HG02571 (cell line): ENCODE measurements around the gene TP63.
A peak's percentile ranks its signal among the peaks of the same experiment; 100 is the strongest.
"Not testable (repeated sequence)": the region's sequence is repeated elsewhere in the genome, so short reads cannot be mapped to it uniquely, and the experiment has no call there.

Experiments
- ATAC-seq: cut with Tn5 transposase; IDR thresholded peaks from one replicate; pipeline ENCODE4 v1.9.1; 2021; ENCODE audit warnings: mild to moderate bottlenecking, moderate library complexity; ENCODE audit not compliant: unreplicated experiment

The TP63 gene

DNA sequence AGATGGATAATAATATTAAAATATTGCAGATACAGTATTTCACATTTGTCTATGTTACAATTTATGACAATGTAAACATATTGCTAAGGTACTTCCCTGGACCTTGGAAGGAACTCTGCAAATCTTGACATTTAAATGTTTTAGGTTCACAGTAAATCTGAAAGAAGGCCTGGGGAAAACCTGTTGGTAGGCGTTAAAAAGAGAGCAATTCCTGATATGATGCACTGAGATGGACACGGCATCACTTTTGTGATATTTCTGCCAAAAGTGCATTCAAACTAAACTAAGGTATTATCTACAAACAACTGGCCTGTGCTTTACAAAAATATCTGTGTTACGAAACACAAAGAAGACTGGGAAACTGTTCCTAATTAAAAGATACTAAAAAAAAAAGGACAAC is 6.1 kb upstream of the TP63 start:
- ATAC-seq = no peak

DNA sequence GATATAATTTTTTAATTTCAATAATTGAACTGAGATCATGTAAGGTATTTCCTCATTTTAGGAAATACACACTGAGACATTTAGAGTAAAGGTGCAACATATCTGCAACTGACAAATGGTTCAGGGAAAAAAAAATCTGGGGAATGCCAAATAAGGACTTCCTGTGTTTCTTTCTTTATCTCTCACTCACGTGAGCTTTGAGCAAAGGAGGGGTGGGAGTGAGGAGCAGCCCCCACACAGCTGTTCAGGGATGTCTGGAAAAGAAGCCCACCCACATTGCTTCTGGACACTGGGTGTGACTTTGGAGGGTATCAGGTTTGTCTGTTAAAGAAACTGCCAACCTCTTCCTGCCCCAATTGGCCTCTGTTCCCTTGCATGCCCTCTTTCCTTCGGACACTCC is 5.6 kb upstream of the TP63 start:
- ATAC-seq = no peak

DNA sequence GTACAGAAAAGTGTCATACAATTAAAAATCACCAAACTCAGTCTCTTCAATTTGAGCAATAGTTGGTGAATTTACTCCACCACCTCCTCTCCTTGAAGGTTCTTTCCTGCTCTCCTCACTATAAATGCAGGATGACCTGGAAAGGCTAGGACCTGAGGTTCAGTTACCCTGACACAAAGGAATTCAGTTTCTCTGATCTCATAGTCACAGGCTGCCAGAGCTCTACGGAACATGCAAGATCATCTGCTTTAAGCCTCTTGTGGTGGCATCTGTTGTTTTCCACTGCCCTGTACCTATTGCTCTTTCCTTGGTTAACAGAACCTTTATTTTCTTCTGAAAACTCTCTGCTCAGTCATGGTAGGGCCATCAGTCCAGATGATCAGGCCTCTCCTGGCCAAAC is 4.9 kb upstream of the TP63 start:
- no peak for ATAC-seq

DNA sequence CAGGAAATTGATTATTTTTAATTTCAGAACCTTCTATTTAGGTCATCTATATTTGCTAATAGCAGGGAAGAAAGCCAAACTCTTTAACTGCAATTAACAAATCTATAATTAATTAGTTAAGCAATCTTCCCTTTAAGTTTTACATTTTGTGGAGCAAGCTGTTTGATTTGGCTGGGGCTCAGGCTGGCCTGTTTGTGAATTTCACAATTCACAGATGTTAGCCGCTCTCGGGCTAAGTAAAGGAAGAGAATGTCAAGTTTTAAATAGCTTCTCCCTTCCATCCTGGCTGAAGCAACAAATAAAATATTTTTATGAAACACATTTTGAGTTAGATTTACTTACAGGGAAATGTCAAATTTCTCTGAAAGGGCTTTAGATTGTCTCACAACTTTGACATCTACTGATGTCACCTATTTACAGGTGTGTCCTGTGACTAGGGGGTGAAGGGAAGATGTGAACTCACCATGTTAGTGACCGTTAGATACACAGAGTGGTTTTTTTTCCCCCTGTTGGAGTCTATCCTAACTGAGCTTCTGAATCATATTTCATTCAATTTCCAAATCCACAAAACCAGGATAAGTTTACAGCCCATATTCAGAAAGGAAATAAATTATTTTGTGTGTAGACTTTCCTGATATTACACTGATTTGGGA is 1.3 kb upstream of the TP63 start:
- ATAC-seq = no peak

DNA sequence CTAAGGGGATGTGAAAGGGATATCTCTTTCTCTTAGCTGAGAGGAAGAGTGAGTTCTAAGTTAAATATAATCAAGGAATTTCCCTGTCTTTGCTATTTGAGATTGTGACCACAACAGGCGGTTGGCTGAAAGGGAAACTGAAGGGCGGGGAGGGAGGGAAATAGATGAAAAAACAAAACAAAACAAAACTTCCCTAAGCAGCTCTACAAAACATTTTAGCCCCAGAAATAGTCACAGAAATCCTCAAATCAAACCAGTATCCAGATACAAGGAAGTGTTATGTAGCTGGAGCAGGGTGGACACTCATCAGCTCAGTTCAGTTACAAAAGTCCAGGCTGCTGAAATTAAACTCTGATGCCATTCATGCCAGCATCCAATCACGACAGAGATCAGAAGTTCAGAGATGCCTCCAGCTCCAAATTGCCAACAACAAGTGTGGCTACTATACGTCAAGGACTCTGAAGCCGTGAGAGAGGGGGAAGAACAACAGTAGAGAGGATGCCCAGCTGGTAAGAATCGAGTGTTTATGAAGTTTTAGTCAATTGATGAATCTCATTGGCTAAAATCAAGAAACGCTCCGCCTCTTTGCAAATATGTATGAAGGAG is 319 bp upstream of the TP63 start:
- peak; percentile 61 for ATAC-seq

DNA sequence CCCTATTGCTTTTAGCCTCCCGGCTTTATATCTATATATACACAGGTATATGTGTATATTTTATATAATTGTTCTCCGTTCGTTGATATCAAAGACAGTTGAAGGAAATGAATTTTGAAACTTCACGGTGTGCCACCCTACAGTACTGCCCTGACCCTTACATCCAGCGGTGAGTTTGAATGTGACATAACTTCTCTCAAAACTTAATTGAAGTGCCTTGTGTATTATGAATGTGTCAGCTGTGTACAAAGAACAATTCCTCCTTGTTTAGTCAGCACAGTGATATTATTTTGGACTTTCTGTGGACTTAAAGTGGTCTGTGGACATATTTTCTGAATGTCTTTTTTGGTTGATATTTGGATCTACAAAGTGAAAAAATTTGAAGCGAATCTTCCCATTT is 220 bp downstream of the TP63 start:
- peak; percentile 15 for ATAC-seq

DNA sequence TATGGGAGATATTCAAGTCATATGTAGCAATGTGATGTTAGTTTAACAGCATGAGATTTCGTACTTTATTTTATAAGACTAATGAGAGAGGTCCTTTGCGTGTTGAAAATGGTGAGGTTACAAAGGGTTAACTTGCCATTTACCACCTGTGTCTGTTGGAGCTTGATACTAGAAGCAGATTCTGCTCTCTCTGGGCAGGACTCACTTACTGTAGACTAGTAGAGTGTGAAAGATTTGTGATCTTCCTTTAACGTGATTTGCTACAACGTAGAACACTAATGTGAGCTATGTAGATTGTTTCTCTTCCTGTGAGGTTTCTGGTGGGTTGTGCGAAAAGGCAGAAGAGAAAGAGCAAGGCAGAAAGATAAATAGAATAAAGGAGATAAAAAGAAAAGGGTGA is 1.1 kb downstream of the TP63 start:
- no peak for ATAC-seq

DNA sequence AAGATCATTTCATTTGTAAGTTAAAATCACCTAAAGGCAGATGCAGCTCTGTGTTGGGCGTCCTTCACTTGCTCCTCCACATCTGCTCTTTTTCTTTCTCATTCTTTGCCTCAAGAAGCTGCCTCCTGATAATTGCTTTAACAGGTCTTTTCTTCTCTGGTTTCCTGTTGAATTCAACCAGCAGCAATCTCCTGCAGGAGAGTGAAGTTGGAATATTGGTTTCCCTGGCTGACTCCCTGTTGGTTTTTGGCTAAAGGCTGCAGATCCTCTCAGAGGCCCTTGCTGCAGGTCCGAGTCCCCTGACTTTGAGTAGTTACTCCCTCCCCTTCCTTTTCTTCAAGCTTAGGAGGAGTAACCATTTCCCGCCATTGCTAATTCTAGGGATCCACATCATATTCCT is 4.2 kb downstream of the TP63 start:
- no peak for ATAC-seq

DNA sequence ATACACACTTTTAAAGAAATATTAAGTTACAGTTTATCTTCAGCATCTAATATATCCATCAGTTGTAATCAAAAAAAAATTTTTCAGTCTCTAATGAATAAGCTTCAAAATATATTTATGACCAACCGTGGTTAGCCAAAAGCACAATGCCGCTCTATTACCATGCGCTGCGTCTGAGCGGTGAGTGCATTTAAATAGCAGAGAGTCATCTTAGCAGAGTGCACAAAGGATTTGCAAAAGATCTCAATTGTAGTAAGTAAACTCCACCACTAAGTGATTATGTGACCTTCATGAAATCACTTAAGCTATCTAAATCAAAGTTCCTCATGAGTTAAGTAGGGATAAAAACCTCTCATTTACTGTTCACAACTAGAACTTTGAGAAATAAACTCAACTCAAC is 4.9 kb downstream of the TP63 start:
- ATAC-seq = no peak

DNA sequence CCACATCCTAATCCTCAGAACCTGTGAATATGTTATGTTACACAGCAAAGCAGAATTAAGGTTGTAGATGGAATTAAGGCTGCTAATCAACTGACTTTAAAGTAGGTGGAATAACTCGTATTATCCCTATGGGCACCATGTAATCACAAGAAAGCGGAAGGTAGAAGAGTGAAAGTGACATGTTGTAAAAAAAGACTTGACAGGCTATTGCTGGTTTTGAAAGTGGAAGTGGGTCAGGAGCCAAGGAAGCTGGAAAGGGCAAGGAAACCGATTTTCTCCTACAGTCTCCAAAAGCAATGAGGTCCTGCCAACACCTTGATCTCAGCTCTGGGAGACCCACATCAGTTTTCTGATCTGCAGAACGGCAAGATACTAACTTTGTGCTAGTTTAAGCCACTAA is 6.6 kb downstream of the TP63 start:
- ATAC-seq = no peak

DNA sequence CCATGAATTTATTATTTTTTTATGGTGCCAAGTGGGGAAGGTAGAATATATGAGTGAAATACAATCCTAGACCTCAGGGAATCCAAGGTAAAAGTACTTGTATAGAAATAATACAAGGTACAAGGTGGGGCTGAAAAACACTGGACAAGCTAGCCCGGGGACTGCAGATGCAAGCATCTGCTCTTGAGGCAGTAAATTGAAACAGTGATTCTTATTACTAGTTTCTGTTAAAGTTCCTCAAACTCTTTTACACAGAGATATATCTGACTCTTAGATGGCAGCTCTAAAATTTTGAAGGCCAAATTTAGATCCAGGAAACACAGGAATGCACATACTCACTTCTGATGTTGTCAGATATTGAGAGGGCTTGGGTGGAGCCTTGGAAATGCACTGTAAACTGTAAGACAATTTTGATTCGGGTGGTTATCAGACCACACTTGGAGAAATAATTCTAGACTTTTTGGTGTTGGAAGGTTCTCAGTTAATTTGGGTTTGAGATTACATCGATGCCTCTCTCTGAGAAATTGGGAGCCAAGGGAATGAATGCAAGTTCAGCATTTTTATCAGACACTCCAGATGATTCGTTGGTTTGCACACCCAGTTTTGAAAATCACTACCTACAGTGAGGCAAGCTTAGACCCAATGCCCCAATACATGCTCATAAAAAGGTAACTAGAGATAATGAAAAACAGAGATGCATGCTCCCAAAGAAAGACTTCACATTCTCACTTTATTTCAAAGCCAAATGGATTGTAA is 7.3 kb downstream of the TP63 start:
- ATAC-seq = no peak

DNA sequence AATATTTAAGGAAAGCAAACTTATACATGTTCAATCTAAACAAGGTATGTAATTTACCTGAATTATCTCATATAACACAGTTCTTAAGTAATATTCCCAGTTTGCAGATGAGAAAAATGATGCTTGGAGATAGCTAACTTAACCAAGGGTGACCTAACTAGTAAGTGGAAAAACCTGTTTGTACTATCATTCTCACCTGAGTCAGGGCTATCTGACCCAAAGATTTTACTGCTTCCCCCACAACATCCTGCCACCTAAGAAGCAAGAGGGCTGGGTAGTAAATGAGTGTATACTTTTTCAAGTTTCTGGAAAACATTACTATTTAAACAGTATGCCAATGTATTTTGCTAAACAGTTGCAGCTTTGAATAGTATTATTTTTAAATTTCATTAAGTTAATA is 10.6 kb downstream of the TP63 start:
- no peak for ATAC-seq

DNA sequence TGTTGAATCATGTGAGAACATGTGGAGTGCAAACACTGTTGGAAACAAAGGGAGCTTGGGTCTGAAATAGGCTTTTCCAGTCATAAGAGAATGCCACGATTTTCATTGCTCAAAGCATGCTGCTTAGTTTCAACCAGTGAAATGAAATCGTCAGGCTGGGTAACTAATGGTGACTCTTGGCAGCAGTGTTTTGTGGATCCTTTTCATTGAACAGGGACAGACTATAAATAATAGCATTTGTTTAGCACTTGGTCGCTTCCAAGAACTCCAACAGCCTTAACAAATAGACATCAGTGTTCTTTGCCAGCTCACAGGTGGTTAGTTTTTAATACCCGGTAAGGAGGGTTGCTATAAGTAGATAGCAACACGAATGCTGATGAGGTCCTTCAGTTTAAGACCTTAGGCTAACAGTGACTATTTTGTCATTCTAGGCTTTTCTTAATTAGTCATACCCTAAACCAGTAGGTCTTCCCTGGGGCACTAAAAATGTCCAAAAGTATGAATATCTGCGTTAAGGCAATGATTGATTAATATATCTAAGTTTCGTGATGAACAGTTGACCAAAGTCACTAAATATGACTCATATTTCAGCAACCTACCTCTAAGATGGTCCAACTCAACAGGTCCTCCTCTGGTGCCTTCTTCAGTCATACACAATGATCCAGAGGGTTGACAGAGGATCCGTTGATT is 15.8 kb downstream of the TP63 start:
- ATAC-seq = no peak

DNA sequence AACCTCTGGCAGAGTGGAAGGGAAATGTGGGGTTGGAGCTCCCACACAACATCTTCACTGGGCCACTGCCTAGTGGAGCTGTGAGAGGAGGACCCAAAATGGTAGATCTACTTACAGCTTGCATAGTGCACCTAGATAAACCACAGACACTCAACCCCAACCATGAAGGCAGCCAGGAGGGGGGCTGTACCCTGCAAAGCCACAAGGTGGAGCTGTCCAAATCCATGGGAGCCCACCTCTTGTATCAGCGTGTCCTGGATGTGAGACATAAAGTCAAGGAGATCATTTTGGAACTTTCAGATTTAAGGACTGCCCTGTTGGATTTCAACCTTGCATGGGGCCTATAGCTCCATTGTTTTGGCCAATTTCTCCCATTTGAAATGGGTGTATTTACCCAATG is 20.9 kb downstream of the TP63 start:
- ATAC-seq = no peak

DNA sequence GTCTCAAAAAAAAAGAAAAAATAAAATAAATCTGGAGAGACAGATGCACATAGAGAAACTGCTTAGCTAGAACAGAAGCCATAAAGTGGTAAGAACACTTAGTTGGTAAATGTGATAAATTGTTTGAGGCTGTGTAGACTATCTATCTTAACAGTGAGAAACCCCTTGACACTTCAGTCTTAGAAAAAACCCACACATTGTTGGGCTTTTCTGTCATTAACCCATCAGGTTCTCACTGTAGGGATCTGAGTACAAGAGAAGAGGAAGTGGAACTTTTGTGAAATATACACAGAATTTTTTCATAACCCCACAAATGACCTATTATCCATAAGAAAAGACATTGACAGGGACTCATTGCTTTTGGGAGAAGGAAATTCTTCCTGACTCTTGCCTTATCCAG is 24.4 kb downstream of the TP63 start:
- no peak for ATAC-seq

DNA sequence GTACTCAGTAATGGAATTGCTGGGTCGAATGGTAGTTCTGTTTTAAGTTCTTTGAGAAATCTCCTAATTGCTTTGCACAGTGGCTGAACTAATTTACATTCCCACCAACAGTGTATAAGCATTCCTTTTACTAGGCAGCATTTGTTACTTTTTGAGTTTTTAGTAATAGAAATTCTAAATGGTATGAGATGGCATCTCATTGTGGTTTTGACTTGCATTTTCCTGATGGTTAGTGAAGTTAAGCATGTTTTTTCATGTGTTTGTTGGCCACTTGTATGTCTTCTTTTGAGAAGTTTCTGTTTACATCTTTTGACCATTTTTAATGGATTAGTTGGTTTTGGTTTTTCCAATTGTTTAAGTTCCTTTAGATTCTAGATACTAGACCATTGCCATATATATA is 28.4 kb downstream of the TP63 start:
- ATAC-seq = no peak

DNA sequence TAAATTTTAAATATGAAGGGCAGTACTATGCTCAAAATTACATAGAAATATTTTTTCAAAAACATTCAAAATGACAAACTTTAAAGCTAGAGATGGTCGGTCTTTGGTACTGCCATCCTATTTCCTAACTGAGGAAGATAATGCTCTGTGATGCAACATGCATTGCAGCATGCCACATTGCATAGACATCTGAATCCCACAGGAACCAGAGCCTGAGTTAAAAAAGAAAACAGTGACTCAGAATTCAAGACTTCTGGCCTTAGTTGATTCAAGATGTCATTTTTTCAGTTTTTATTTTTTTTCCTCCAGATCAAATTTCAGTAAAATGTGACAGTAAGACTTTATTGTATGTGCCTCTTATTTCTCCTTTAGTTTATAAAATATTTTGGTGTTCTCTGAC is 33.1 kb downstream of the TP63 start:
- no peak for ATAC-seq

DNA sequence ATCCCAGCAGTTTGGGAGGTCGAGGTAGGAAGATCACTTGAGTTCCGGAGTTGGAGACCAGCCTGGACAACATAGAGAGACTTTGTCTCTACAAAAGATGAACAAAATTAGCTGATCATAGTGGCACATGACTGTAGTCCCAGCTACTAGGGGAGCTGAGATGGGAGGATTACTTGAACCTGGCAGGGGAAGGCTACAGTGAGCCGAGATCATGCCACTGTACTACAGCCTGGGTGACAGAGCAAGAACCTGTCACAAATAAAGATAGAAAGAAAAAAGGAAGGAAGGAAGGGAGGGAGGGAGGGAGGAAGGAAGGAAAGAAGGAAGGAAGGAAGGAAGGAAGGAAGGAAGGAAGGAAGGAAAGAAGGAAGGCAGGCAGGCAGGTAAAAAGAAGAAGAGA is 41.2 kb downstream of the TP63 start:
- not testable (repeated sequence) for ATAC-seq

DNA sequence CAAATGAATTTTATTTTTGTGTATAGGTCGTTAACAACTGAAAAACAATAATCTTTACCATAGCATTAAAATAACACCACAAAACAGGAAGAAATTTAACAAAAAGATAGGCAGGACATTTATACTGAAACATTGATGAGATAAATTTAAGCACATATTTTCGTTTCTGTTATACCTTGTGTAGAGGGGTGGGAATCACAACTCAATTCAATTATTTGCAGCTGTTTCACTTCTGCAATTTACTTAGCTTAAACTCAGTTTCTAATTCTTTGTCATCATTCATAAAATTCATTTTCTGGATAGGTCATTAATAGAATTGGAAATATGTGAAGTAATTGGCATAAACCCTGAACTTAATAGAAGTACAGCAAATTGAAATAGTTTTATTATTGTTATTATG is 42.3 kb downstream of the TP63 start:
- ATAC-seq = peak; percentile 70

DNA sequence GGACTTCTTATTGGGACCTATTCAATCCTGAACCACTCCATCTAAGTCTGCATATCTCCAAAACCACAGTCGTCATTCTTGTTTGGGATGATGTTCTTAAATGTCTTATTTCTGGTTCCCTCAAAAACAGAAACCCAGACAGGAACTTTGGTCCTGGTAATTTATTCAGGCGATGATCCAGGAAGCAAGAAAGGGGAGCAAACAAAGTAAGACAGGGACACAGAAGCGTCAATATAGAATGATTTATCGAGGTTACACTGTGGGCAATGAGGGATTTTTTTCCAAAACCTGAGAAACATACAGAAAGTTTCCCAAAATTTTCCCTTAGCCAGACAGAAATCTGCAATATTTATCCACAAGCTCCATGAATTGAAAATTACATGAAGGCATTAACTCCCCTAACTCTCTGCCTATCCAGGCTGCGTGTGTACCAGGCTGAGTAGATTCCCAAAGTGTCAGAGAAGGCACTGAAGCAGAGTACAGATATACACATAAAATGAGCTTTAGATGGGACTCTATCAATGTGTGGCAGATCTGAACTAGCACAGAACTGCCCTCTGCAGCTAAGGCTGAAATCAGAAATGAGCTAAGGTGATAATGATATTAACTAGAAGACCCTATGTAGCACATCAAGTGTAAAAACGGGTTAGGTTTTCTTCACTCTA is 43.2 kb downstream of the TP63 start:
- ATAC-seq = no peak

DNA sequence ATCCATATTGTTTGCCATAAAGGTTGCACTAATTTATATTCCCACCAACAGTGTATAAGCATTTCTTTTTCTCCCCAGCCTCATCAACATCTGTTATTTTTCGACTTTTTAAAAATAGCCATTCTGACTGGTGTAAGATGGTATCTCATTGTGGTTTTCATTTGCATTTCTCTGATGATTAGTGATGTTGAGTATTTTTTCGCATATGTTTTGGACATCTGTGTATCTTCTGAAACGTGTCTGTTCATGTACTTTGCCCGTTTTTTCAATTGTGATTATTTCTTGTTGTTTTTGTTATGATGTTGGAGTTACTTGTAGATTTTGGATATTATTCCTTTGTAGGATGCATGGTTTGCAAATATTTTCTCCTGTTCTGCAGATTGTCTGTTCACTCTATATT is 46.5 kb downstream of the TP63 start:
- peak; percentile 69 for ATAC-seq
